ENCODE results near the gene COL6A1. TPM values are rescaled to one million over a fixed set of nuclear protein-coding genes. Genes with fewer than 3 reads are reported as not detected.
"Not testable (repeated sequence)": the region's sequence is repeated elsewhere in the genome, so short reads cannot be mapped to it uniquely, and the experiment has no call there.

Gene COL6A1
- polyA plus RNA-seq, 4 donors: 256 to 946 (median 296) TPM

- no peak for DNase-seq (ENCODE audit: low read depth in 4 of 4, low spot score in 3 of 4)
Measured at GRCh38 chr21:46039891-46040660, 58.5 kb downstream of the COL6A1 start.

- DNase-seq (ENCODE audit: low read depth in 4 of 4, low spot score in 3 of 4): no peak
Measured at GRCh38 chr21:46040707-46041106, 59.1 kb downstream of the COL6A1 start.

DNA sequence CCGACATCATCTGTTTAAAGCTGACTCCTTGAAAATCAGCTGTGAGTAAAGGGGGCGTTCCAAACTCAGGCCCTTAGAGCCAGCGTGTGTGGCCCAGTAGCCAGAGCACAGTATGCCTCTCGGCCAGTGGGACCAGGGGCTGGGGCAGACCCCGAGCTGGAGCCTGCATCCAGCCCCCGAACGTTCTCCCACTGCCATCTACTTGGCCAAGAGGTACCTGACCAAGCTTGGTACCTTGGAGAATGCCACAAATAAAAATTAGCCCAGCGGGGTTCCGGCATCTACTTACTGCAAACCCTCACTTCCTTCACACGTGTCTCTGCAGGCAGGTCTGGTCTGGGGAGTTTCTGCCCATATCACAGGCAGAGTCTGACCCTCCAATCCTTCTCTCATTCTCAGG, 59.6 kb downstream of the COL6A1 start:
- DNase-seq (ENCODE audit: low read depth in 4 of 4, low spot score in 3 of 4): no peak

- DNase-seq (ENCODE audit: low read depth in 4 of 4, low spot score in 3 of 4): no peak
Measured at GRCh38 chr21:46045154-46045553, 63.6 kb downstream of the COL6A1 start.

DNA sequence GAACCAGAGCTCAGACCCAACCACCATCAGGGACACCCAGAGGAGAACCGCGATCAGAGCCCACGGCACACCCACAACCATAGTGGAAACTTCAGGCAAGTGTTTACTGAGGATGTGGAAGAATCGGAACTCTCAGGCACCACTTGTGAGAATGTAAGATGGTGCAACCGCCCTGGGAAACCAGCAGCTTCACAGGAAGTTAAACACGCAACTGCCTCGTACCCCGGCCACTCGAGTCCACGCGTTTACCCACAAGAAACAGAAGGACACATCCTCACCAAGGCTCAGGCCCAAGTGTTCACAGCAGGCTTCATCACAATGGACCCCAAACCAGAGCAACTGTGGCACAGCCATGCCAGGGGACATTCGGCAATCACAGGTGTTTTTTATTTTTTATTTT, 64.9 kb downstream of the COL6A1 start:
- no peak for DNase-seq (ENCODE audit: low read depth in 4 of 4, low spot score in 3 of 4)

- DNase-seq (ENCODE audit: low read depth in 4 of 4, low spot score in 3 of 4): not testable (repeated sequence)
Measured at GRCh38 chr21:46046906-46047305, 65.3 kb downstream of the COL6A1 start.

- no peak for DNase-seq (ENCODE audit: low read depth in 4 of 4, low spot score in 3 of 4)
Measured at GRCh38 chr21:46048926-46049889, 67.6 kb downstream of the COL6A1 start.

GRCh38 chr21:46049890-46050667, 68.5 kb downstream of the COL6A1 start:
- no peak for DNase-seq (ENCODE audit: low read depth in 4 of 4, low spot score in 3 of 4)

DNA sequence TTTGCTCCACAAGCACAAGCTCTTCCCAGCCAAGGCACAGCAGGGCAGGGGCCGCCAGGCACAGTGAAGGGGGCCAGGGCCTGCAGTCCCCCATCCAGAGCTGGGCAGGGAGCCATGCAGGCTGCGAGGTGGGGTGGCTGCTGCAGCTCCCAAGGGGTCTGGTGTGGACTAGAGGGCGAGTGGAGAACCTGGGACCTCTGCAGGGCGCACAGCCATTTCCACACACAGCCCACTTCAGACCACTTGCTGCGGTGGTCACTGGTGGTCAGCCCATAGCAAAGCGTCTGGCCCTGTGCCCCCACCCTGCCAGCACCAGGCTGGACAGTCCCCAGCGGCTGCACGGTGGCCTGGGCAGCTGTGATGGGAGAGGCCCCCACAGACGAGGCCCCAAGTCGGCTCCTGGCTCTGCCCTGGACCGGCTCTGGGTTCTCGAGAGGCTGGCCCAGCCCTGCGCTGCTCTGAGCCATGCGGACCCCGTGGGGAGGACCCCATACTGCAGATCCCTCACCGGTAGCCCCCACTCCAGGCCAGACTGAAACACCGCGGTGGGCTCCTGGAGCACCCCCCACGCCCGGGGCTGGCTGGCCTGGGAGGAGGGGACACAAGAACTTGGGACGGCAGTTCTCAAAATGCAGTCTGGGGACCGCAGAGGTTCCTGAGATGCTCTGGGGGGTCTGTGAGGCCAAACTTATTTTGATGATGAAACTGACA, 69.3 kb downstream of the COL6A1 start:
- no peak for DNase-seq (ENCODE audit: low read depth in 4 of 4, low spot score in 3 of 4)

DNA sequence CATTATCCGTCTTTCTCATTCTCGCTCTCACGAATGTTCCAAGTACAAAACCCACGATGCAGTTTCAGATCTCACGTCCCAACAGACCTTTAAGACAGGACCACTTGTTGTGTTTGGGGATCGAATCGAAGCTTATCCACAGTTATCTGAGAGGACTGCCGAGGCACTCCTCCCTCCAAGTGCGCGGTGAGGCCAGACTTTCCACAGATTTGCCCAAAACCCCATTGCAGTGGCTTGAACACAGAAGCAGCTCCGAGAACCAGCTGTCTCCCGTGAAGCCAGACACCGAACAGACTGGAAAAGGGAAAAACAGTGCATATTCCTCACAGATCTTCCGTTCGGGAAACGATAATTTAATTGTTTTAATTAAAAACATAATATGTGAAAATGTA, 69.8 kb downstream of the COL6A1 start:
- DNase-seq (ENCODE audit: low read depth in 4 of 4, low spot score in 3 of 4): no peak

DNA sequence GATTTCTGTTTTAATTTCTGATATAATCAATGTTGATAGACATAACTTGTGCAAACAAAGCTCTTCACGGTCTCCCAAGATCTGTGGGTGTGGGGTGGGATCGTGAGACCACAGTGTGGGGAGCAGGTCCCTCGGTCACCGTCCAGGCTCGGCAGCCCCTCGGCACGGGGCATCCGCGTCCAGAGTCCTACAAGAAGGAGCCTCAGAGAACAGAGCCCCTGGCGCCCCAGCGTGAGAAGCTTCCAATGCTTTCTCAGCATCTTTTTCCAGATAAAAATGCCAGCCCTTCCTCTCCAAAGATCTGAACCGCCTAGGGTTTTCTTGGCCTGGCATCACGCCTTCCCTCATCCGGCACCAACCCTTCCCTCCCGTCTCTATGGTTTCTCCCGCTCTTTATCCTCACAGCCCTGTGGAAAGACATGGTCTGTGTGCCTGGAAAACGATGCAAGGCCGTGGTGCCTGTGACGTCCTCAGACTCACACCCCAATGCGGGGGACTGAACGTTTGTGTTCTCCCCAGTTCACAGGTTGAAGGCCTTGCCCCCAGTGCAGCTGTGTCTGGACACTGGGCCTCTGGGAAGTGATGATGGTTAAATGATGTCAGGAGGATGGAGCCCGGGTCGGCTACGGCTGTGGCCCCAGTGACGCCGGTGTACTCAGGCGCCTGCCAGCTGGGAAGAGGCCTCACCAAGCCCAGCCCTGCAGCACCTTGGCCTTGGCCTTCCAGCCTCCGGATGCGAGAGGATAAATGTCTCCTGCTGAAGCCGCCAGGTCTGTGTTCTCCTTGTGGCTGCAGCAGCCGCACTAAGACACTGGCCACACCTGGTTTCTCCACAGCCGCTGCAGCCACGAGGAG, 70.5 kb downstream of the COL6A1 start:
- DNase-seq (ENCODE audit: low read depth in 4 of 4, low spot score in 3 of 4): no peak

DNA sequence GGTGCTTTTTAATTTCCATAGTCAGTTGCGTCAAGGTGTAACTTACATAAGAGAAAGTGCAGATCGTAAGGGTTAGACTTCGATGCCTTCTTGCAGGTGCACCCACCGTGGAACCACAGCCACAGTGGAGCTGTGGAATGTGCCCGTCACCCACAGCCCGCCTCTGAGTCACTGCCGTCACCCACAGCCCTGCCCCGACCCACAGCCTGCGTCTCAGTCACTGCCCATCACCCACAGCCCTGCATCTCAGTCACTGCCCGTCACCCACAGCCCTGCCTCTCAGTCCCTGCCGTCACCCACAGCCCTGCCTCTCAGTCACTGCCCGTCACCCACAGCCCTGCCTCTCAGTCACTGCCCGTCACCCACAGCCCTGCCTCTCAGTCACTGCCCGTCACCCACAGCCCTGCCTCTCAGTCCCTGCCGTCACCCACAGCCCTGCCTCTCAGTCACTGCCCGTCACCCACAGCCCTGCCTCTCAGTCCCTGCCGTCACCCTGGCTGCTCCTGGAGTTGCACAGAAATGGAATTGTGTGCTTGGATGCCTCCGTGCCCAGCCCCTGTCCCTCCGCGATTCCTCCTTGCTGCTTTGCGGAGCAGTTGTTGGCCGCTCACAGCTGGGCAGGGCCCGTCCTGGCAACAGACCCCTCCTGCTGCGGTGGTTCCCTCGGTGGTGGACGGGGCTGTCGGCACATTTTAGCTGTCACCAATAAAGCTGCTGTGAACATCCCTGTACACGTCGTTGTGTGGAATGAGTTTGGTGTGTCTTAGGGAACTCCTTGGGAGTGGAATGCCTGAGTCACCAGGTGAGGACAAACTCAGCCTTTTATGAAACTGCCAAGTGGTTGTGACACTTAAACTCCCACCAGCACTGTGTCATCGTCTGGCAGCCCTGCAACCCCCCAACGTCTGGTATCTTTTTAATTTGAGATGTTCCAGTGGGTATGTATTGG, 71.4 kb downstream of the COL6A1 start:
- no peak for DNase-seq (ENCODE audit: low read depth in 4 of 4, low spot score in 3 of 4)

DNA sequence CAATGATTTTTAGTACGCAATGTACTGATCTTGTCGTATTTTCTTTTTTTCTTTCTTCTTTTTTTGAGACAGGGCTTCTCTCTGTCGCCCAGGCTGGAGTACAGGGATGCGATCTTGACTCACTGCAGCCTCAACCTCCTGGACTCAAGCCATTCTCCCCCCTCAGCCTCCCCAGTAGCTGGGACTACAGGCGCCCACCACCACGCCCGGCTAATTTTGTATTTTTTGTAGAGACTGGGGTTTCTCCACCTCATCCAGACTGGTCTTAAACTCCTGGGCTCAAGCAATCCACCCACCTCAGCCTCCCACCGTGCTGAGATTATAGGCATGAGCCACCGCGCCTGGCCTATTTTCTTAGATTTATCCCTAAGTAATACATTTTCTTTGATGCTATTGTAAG, 72.5 kb downstream of the COL6A1 start:
- DNase-seq (ENCODE audit: low read depth in 4 of 4, low spot score in 3 of 4): no peak

DNA sequence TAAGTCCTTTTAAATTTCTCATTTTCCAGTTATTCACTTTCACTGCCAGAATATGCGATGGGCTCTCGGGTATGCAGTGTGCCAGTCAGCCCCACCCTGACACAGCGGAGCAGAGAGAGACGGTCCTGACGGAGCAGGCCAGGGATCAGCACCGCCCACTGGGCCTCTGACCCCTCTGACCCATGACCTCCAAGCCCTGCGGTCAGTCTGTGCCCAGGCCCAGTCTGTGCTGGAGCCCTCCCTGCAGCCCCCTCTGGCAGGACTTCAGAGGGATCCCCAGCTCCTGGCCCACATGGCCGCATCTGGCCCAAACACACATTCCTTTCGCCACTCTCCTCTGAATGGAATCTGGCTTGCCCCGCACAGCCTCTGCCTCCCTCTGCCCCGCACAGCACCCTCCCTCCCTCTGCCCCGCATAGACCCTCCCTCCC, 72.9 kb downstream of the COL6A1 start:
- DNase-seq (ENCODE audit: low read depth in 4 of 4, low spot score in 3 of 4): no peak

Measured in left renal pelvis (tissue), 4 donors.